Breast epithelium (tissue), 4 donors: ENCODE measurements around the gene SUMF1. TPM values are rescaled to one million over a fixed set of nuclear protein-coding genes. Genes with fewer than 3 reads are reported as not detected.

Experiments
- DNase-seq, 2 donors: peaks; one replicate each; pipeline ENCODE4 v3.0.0-alpha.2; 2019; ENCODE audit warnings: low spot score in 2 of 2
- H3K27ac ChIP-seq, 2 donors: fragments of 200-600 bp; sonication (generic) in 1 of 2; one replicate each; pipeline ENCODE4 v1.5.1; 2016 to 2019; ENCODE audit warnings: mild to moderate bottlenecking in 1 of 2
- H3K27me3 ChIP-seq, 2 donors: fragments of 200-600 bp; sonication (generic) in 1 of 2; one replicate each; pipeline versions ENCODE4 v1.5.1 to v1.6.0; 2017 to 2019; ENCODE audit warnings: control low read depth in 1 of 2, mild to moderate bottlenecking in 1 of 2
- H3K36me3 ChIP-seq: fragments of 200-600 bp; one replicate; pipeline ENCODE4 v1.5.1; 2019
- H3K4me1 ChIP-seq, 2 donors: fragments of 200-600 bp; sonication (generic); one replicate each; pipeline ENCODE4 v1.5.1; 2016 to 2019; ENCODE audit warnings: control low read depth in 1 of 2
- H3K4me3 ChIP-seq, 3 donors: fragments of 200-600 bp; sonication (generic); 1 replicate in 2 of 3; 2 replicates in 1 of 3; pipeline ENCODE4 v1.5.1; 2016 to 2019; ENCODE audit warnings: mild to moderate bottlenecking in 3 of 3, moderate library complexity in 2 of 3
- H3K9me3 ChIP-seq, 2 donors: fragments of 200-600 bp; sonication (generic) in 1 of 2; one replicate each; pipeline ENCODE4 v1.5.1; 2016 to 2019; ENCODE audit warnings: control low read depth in 1 of 2
- POLR2A ChIP-seq: fragments of 450-650 bp; IDR thresholded peaks from one replicate; pipeline ENCODE4 v1.6.1; 2016; ENCODE audit warnings: antibody characterized with exemption, mild to moderate bottlenecking, moderate library complexity
- POLR2AphosphoS5 ChIP-seq, 3 donors: sonication (generic); formaldehyde crosslinking; IDR thresholded peaks; one replicate each; pipeline ENCODE4 v1.6.1; 2017; ENCODE audit warnings: antibody characterized with exemption in 3 of 3
- intact Hi-C: fragments of 100-400 bp; cut with DNase I; formaldehyde crosslinking; loops from one replicate; pipeline ENCODE4 v1.15.1; 2023; ENCODE audit warnings: low total_unique reads
- total RNA-seq, 3 donors: library from RNA; depleted of rRNA; stranded (reverse); fragments of >200 nt; gene quantifications; one replicate each; pipeline ENCODE4 v1.1.0, GENCODE V29; 2016
- TF ChIP-seq, protein P1 (sequence below), 3 donors: fragments of 450-650 bp; IDR thresholded peaks; one replicate each; pipeline ENCODE4 v1.5.1; 2016 to 2017; ENCODE audit warnings: antibody characterized with exemption in 3 of 3, mild to moderate bottlenecking in 3 of 3, moderate library complexity in 3 of 3

SUMF1 gene
- total RNA-seq: 10 to 100 TPM; 84.2 to 87.1 (median 84.9) TPM

- TF ChIP-seq POLR2AphosphoS5 (IDR thresholded peaks at IDR 0.05): peak; percentile 84 to 94 (median 93)
- TF ChIP-seq, protein P1, sequence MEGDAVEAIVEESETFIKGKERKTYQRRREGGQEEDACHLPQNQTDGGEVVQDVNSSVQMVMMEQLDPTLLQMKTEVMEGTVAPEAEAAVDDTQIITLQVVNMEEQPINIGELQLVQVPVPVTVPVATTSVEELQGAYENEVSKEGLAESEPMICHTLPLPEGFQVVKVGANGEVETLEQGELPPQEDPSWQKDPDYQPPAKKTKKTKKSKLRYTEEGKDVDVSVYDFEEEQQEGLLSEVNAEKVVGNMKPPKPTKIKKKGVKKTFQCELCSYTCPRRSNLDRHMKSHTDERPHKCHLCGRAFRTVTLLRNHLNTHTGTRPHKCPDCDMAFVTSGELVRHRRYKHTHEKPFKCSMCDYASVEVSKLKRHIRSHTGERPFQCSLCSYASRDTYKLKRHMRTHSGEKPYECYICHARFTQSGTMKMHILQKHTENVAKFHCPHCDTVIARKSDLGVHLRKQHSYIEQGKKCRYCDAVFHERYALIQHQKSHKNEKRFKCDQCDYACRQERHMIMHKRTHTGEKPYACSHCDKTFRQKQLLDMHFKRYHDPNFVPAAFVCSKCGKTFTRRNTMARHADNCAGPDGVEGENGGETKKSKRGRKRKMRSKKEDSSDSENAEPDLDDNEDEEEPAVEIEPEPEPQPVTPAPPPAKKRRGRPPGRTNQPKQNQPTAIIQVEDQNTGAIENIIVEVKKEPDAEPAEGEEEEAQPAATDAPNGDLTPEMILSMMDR (IDR thresholded peaks at IDR 0.05): no peak
- Histone ChIP-seq H3K27ac (peak within 1 kb of the TSS; percentile 89 to 90), H3K9me3 (no peaks in the 10 kb centered on the region), H3K4me3 (peak within 1 kb of the TSS; percentile 78 to 99 (median 91)), H3K27me3 (no peaks in the 10 kb centered on the region), H3K4me1 (no peaks in the 10 kb centered on the region), H3K36me3 (no peaks in the 10 kb centered on the region)
- DNase-seq: peak; percentile 67 to 75
- intact Hi-C loops: loop anchor here (5.0 kb wide), 1 partner anchor 1300 kb away; no protein-coding TSS in a partner anchor
Measured at GRCh38 chr3:4466741-4467521, at the start of gene SUMF1. Gene SUMF1, minus strand, starts transcription at chr3:4467269. Its CDS starts 24 bp downstream, at chr3:4467245.

DNA sequence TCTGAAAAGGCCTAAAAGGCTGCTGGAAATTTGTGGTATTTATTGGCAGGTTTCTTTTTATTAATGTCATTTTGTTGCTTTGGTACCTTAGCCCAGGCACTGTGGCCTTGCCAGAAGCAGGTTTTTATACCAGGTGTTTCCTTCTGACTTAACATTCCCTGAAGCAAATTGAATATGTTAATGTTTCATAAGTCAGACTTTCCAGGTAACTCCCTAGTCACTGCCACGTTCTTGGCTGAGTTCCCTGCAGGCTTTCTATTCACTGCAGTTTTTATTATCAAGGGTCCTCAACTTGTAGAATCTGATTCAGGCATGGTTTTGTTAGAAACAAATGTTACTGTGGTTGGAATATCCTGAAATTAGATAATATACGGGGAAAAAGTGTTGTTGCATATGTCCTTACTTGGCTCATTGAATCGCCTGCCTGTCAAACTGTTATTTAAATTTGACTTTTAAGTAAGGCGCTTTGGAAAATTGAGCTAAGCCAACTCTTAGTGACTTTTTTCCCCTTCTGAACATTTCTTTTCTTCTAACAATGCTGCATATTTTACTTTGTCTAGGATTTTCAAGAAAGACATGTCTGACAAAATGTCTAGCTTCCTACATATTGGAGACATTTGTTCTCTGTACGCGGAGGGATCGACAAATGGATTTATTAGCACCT, 49.0 kb upstream of the SUMF1 start:
- Histone ChIP-seq H3K27me3 (no peaks in the 10 kb centered on the region), H3K4me1 (no peaks in the 10 kb centered on the region), H3K4me3 (no peak overlapping the region), H3K27ac (peak overlapping the region in 1 of 2 donors; percentile 45), H3K36me3 (no peaks in the 10 kb centered on the region), H3K9me3 (no peaks in the 10 kb centered on the region)
- TF ChIP-seq, protein P1 (IDR thresholded peaks at IDR 0.05): no peak
- no peak for TF ChIP-seq POLR2AphosphoS5 (IDR thresholded peaks at IDR 0.05)
- no peak for TF ChIP-seq POLR2A
- intact Hi-C loops: no loop called here
- peak in 1 of 2 donors; percentile 40 for DNase-seq

DNA sequence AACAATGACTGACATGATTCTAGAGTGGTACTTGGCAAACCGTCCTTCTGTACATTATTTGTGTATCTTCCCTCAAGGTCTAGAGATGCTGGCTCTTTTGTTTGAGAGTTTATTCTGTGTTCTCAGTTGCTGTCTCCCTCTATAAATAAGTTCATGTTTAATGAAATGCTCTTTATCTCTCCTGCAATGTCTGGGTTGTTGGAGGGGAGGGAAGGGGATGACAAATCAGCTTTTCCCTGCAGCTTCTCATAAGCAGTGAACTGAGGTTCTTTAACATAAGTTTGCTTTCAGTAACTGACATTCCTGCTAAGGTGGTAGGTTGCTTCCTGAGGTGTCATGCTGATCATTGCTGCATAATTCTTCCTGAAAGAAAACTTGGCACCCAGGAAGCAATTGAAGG, 47.8 kb upstream of the SUMF1 start:
- no peaks in the 10 kb centered on the region for H3K9me3 ChIP-seq
- H3K4me3 ChIP-seq: no peak overlapping the region
- peak overlapping the region in 1 of 2 donors; percentile 45 for H3K27ac ChIP-seq
- H3K36me3 ChIP-seq: no peaks in the 10 kb centered on the region
- no peaks in the 10 kb centered on the region for H3K4me1 ChIP-seq
- H3K27me3 ChIP-seq: no peaks in the 10 kb centered on the region
- TF ChIP-seq POLR2AphosphoS5 (IDR thresholded peaks at IDR 0.05): no peak
- TF ChIP-seq POLR2A: no peak
- TF ChIP-seq, protein P1 (IDR thresholded peaks at IDR 0.05): no peak
- intact Hi-C loops: no loop called here
- DNase-seq: no peak

GRCh38 chr3:4514321-4514720, 47.3 kb upstream of the SUMF1 start:
- Histone ChIP-seq H3K4me3 (no peak overlapping the region), H3K27ac (no peak overlapping the region), H3K36me3 (no peaks in the 10 kb centered on the region), H3K4me1 (no peaks in the 10 kb centered on the region), H3K9me3 (no peaks in the 10 kb centered on the region), H3K27me3 (no peaks in the 10 kb centered on the region)
- TF ChIP-seq, protein P1 (IDR thresholded peaks at IDR 0.05): no peak
- no peak for TF ChIP-seq POLR2A
- no peak for TF ChIP-seq POLR2AphosphoS5 (IDR thresholded peaks at IDR 0.05)
- no peak for DNase-seq
- intact Hi-C loops: no loop called here
